Activated CD4-positive, alpha-beta T cell treated with anti-CD3 and anti-CD28 coated beads, Interleukin-2, amount 10 ng/mL, durations not matched to agents 7 days and 5 days (primary cell): ENCODE data around the gene ANO2. TPM values are rescaled to one million over a fixed set of nuclear protein-coding genes. Genes with fewer than 3 reads are reported as not detected.
"Not testable (repeated sequence)": the region's sequence is repeated elsewhere in the genome, so short reads cannot be mapped to it uniquely, and the experiment has no call there.

ENCODE experiments used
- CTCF ChIA-PET: fragments of 350-600 bp; sonication (Branson Sonifier 250); formaldehyde crosslinking; loops from one replicate; lab custom pipeline; 2021; ENCODE audit warnings: antibody characterized with exemption; lab: Charles Lee
- POLR2A ChIA-PET: fragments of 350-600 bp; sonication (Branson Sonifier 250); formaldehyde crosslinking; loops from one replicate; lab custom pipeline; 2021; ENCODE audit warnings: antibody characterized with exemption; lab: Charles Lee
- DNase-seq: peaks from one replicate; pipeline ENCODE4 v3.0.0-alpha.2; 2020
- H3K27ac Mint-ChIP-seq: one replicate; pipeline ENCODE4 v1.8.0; 2021; ENCODE audit warnings: mild to moderate bottlenecking, moderate library complexity, mixed read lengths
- H3K27me3 Mint-ChIP-seq: one replicate; pipeline ENCODE4 v1.8.0; 2021; ENCODE audit warnings: mixed read lengths
- H3K36me3 Mint-ChIP-seq: one replicate; pipeline ENCODE4 v1.8.0; 2021; ENCODE audit warnings: low read depth, mixed read lengths
- H3K4me1 Mint-ChIP-seq: one replicate; pipeline ENCODE4 v1.8.0; 2021; ENCODE audit warnings: mixed read lengths
- H3K4me3 Mint-ChIP-seq: one replicate; pipeline ENCODE4 v1.8.0; 2021; ENCODE audit warnings: mild to moderate bottlenecking, moderate library complexity, mixed read lengths
- H3K9me3 Mint-ChIP-seq: one replicate; pipeline ENCODE4 v1.8.0; 2021; ENCODE audit warnings: mixed read lengths
- total RNA-seq, 2 experiments: library from RNA; stranded (reverse); gene quantifications; one replicate each; pipeline ENCODE4 v1.2.3, GENCODE V29; 2021

ANO2 gene
- total RNA-seq, 2 experiments from 2014 or later: not detected

DNA sequence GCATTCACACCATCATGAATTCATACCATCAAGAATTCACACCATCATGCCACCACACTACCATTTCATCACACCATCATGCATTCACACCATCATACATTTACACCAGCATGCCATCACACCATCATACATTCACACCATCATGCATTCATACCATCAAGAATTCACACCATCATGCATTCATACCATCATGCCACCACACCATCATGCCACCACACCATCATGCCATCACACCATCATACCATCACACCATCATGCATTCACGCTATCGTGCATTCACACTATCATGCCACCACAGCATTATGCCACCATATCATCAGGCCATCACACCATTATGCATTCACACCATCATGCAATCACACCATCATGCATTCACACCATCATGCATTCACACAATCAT is 79.7 kb downstream of the ANO2 start:
- CTCF ChIA-PET: no interaction called here
- Mint-ChIP-seq H3K9me3 (no peaks in the 10 kb centered on the region), H3K36me3 (no peaks in the 10 kb centered on the region), H3K4me3 (no peak overlapping the region), H3K27ac (no peak overlapping the region), H3K4me1 (no peaks in the 10 kb centered on the region), H3K27me3 (no peaks in the 10 kb centered on the region)
- POLR2A ChIA-PET: no interaction called here
- no peak for DNase-seq

DNA sequence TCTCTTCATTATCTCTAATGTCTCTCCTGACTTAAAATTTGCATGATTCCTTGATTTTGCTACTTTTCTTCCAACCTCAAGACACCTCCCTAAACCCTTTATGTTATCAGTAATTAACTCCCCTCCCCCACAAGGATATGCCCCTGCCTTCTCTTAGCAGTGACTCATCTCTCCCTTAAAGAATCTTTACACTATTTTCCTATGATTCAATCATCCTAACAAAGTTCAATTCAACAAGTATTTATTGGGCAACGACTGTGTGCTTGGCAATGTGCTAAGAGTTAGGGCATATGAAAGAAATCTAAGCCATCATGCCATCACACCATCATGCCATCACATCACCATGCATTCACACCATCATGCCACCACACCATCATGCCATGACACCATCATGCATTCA is 80.1 kb downstream of the ANO2 start:
- no peak for DNase-seq
- peaks cover 2% of the 10 kb centered on the region for H3K27me3 Mint-ChIP-seq
- CTCF ChIA-PET: no interaction called here
- no peaks in the 10 kb centered on the region for H3K36me3 Mint-ChIP-seq
- no peak overlapping the region for H3K4me3 Mint-ChIP-seq
- H3K4me1 Mint-ChIP-seq: no peaks in the 10 kb centered on the region
- no peaks in the 10 kb centered on the region for H3K9me3 Mint-ChIP-seq
- H3K27ac Mint-ChIP-seq: no peak overlapping the region
- POLR2A ChIA-PET: no interaction called here

- Mint-ChIP-seq H3K4me3 (no peak overlapping the region), H3K4me1 (no peaks in the 10 kb centered on the region), H3K9me3 (no peaks in the 10 kb centered on the region), H3K27me3 (peaks cover 6% of the 10 kb centered on the region), H3K36me3 (no peaks in the 10 kb centered on the region), H3K27ac (no peak overlapping the region)
- POLR2A ChIA-PET: no interaction called here
- CTCF ChIA-PET: no interaction called here
- no peak for DNase-seq
Observed at GRCh38 chr12:5864301-5864700, 80.8 kb downstream of the ANO2 start.

DNA sequence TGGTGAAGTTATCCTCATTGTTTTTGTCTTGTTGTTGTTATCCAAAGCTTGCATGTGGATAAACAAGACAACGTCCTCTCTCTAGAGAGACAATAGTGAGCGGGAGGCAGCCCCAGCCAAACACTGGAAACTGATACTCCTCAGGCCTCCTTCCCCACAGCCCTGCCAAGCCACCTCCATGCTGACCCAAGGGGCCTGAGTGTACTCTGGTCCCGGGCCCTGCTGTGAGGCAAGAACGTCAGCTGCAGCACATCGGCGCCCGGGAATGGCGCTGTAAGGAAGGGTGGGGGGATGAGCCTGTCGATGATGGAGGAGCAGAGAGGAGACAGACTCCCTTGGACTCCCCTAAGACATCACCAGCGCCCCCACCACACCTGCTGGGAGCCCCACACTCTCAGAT is 83.6 kb downstream of the ANO2 start:
- Mint-ChIP-seq H3K36me3 (no peaks in the 10 kb centered on the region), H3K4me3 (no peak overlapping the region), H3K9me3 (no peaks in the 10 kb centered on the region), H3K27me3 (peaks cover 10% of the 10 kb centered on the region), H3K4me1 (no peaks in the 10 kb centered on the region), H3K27ac (no peak overlapping the region)
- ChIA-PET CTCF (no interaction called here), POLR2A (no interaction called here)
- no peak for DNase-seq

DNA sequence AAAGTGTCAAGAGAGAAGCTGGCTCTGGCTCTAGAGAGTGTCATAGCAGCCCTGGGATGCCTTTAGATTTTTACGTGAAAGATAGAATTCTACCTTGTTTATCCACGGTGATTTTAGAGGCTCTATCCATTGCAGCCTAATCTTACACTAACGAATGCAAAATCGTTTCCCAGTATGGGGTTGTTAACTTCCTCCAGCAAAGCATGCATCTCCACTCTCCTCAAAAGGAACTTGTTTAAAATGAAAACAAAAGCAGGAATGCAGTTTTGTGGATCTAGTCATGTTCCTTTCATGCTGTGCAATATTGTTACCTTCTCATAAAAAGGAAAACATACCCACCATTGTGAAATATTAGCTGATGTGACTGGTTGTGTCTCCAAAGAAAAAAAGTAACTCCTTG is 88.4 kb downstream of the ANO2 start:
- POLR2A ChIA-PET: no interaction called here
- H3K27me3 Mint-ChIP-seq: peaks cover 13% of the 10 kb centered on the region
- H3K9me3 Mint-ChIP-seq: no peaks in the 10 kb centered on the region
- CTCF ChIA-PET: no interaction called here
- H3K4me3 Mint-ChIP-seq: no peak overlapping the region
- H3K36me3 Mint-ChIP-seq: no peaks in the 10 kb centered on the region
- H3K27ac Mint-ChIP-seq: no peak overlapping the region
- no peak for DNase-seq
- H3K4me1 Mint-ChIP-seq: no peaks in the 10 kb centered on the region

GRCh38 chr12:5846950-5847349 is 98.1 kb downstream of the ANO2 start:
- Mint-ChIP-seq H3K36me3 (no peaks in the 10 kb centered on the region), H3K4me3 (no peak overlapping the region), H3K27ac (no peak overlapping the region), H3K27me3 (no peaks in the 10 kb centered on the region), H3K4me1 (no peaks in the 10 kb centered on the region), H3K9me3 (no peaks in the 10 kb centered on the region)
- DNase-seq: no peak
- ChIA-PET POLR2A (no interaction called here), CTCF (no interaction called here)

DNA sequence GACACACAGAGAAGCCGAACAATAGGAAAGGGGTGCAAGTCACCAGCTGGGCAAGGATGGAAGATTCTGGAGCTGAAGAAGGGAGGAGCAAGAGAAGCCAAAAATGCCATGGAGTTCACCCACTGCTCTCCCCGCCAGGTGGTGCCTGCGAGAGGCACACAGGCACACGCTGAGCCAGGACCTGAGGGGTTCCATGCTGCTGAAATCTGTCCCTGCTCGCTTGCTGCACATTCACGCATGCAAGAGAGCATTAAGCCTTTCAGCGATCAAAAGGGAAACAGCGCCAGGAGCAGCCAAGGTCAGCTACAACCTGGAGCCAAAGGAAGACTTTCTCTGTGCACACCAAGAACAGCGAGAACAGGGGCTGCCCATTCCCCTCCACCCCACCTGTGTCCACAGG is 104.1 kb downstream of the ANO2 start:
- no peaks in the 10 kb centered on the region for H3K9me3 Mint-ChIP-seq
- ChIA-PET CTCF (no interaction called here), POLR2A (no interaction called here)
- no peaks in the 10 kb centered on the region for H3K27me3 Mint-ChIP-seq
- no peaks in the 10 kb centered on the region for H3K36me3 Mint-ChIP-seq
- H3K27ac Mint-ChIP-seq: no peak overlapping the region
- H3K4me3 Mint-ChIP-seq: no peak overlapping the region
- no peaks in the 10 kb centered on the region for H3K4me1 Mint-ChIP-seq
- DNase-seq: no peak

GRCh38 chr12:5830111-5830510 is 114.9 kb downstream of the ANO2 start:
- Mint-ChIP-seq H3K36me3 (no peaks in the 10 kb centered on the region), H3K4me1 (no peaks in the 10 kb centered on the region), H3K27me3 (peaks cover 4% of the 10 kb centered on the region), H3K27ac (no peak overlapping the region), H3K9me3 (no peaks in the 10 kb centered on the region), H3K4me3 (no peak overlapping the region)
- ChIA-PET CTCF (no interaction called here), POLR2A (no interaction called here)
- DNase-seq: no peak

DNA sequence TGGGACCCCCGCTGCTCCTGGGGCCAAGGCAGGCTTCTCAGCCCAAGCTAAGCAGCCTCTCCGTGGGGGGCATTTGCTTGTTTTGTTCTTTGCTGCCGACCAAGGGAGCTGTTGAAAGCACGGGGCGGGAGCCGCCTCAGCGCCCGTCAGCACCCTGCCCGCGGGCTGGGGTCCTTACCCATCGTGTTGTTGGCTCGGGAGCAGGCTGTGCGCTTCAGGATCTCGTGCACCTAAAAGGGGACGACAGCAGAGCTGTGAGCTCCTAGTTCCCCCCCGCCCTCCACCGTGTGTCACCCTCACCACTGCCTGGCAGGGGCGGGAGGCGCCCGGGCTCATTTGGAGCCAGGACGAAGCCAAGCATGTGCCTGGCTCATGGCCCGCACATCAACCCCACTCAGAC is 117.5 kb downstream of the ANO2 start:
- ChIA-PET POLR2A (no interaction called here), CTCF (no interaction called here)
- DNase-seq: no peak
- H3K27ac Mint-ChIP-seq: no peak overlapping the region
- no peak overlapping the region for H3K4me3 Mint-ChIP-seq
- peaks cover 2% of the 10 kb centered on the region for H3K27me3 Mint-ChIP-seq
- peaks cover 5% of the 10 kb centered on the region for H3K9me3 Mint-ChIP-seq
- H3K36me3 Mint-ChIP-seq: no peaks in the 10 kb centered on the region
- no peaks in the 10 kb centered on the region for H3K4me1 Mint-ChIP-seq

DNA sequence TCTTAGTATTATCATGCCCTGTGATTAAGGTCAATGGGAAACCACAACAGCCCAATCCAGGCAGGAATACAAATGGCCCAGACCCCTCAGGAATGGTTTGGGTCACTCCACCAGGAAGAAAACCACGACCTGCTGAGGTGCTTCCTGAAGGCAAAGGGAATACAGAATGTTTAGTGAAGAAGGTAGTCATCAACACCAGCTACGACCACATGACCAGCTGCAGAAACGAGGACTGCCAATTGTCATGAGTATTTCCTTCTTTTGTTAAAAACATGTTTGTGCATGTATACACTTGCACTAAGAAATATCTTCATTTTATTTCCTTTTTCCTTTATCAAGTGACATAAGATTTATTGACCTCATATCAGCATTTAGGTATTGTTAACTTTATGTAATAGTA is 119.3 kb downstream of the ANO2 start:
- H3K27ac Mint-ChIP-seq, H3K36me3 Mint-ChIP-seq, H3K9me3 Mint-ChIP-seq, DNase-seq, H3K4me1 Mint-ChIP-seq, POLR2A ChIA-PET, H3K4me3 Mint-ChIP-seq, CTCF ChIA-PET, H3K27me3 Mint-ChIP-seq: not testable (repeated sequence)

GRCh38 chr12:5818877-5819276 is 126.2 kb downstream of the ANO2 start:
- H3K36me3 Mint-ChIP-seq, POLR2A ChIA-PET, H3K27ac Mint-ChIP-seq, DNase-seq, H3K4me1 Mint-ChIP-seq, H3K27me3 Mint-ChIP-seq, CTCF ChIA-PET, H3K9me3 Mint-ChIP-seq, H3K4me3 Mint-ChIP-seq: not testable (repeated sequence)

GRCh38 chr12:5817246-5817645 is 127.8 kb downstream of the ANO2 start:
- ChIA-PET CTCF (no interaction called here), POLR2A (no interaction called here)
- H3K4me3 Mint-ChIP-seq: no peak overlapping the region
- no peak for DNase-seq
- H3K27me3 Mint-ChIP-seq: peaks cover 5% of the 10 kb centered on the region
- no peaks in the 10 kb centered on the region for H3K36me3 Mint-ChIP-seq
- H3K27ac Mint-ChIP-seq: no peak overlapping the region
- no peaks in the 10 kb centered on the region for H3K4me1 Mint-ChIP-seq
- H3K9me3 Mint-ChIP-seq: peaks cover 6% of the 10 kb centered on the region

GRCh38 chr12:5809586-5809985 is 135.5 kb downstream of the ANO2 start:
- DNase-seq: no peak
- ChIA-PET POLR2A (no interaction called here), CTCF (no interaction called here)
- no peak overlapping the region for H3K4me3 Mint-ChIP-seq
- H3K36me3 Mint-ChIP-seq: no peaks in the 10 kb centered on the region
- no peak overlapping the region for H3K27ac Mint-ChIP-seq
- H3K27me3 Mint-ChIP-seq: no peaks in the 10 kb centered on the region
- no peaks in the 10 kb centered on the region for H3K9me3 Mint-ChIP-seq
- H3K4me1 Mint-ChIP-seq: no peaks in the 10 kb centered on the region

- ChIA-PET CTCF (no interaction called here), POLR2A (no interaction called here)
- Mint-ChIP-seq H3K4me1 (no peaks in the 10 kb centered on the region), H3K27ac (no peak overlapping the region), H3K36me3 (no peaks in the 10 kb centered on the region), H3K9me3 (no peaks in the 10 kb centered on the region), H3K27me3 (no peaks in the 10 kb centered on the region), H3K4me3 (no peak overlapping the region)
- DNase-seq: no peak
Observed at GRCh38 chr12:5808981-5809380, 136.1 kb downstream of the ANO2 start.
